Lower lobe of right lung (tissue), 2 donors: ENCODE data around the gene GABPA. TPM values are rescaled to one million over a fixed set of nuclear protein-coding genes. Genes with fewer than 3 reads are reported as not detected.

Source experiments
- ATAC-seq, 2 donors: fragments of 200-7000 bp; cut with Tn5 transposase; one replicate each; pipeline ENCODE4 v1.9.1; 2020 to 2022; ENCODE audit warnings: mild to moderate bottlenecking in 2 of 2, moderate library complexity in 2 of 2
- DNase-seq: peaks from one replicate; pipeline ENCODE4 v3.0.0-alpha.2; 2020
- H3K27ac ChIP-seq: fragments of 200-600 bp; one replicate; pipeline ENCODE4 v1.8.0; 2022
- H3K27me3 ChIP-seq: fragments of 200-600 bp; one replicate; pipeline ENCODE4 v1.8.0; 2022; ENCODE audit warnings: low read depth
- H3K36me3 ChIP-seq: fragments of 200-600 bp; one replicate; pipeline ENCODE4 v1.8.0; 2022; ENCODE audit warnings: mild to moderate bottlenecking
- H3K4me1 ChIP-seq: fragments of 200-600 bp; one replicate; pipeline ENCODE4 v1.8.0; 2022
- H3K4me3 ChIP-seq: fragments of 200-600 bp; one replicate; pipeline ENCODE4 v1.8.0; 2022; ENCODE audit warnings: mild to moderate bottlenecking
- H3K9me3 ChIP-seq: fragments of 200-600 bp; one replicate; pipeline ENCODE4 v1.8.0; 2022
- intact Hi-C: fragments of 100-400 bp; cut with DNase I; formaldehyde crosslinking; loops from one replicate; pipeline ENCODE4 v1.11.0; 2022
- total RNA-seq: library from RNA; stranded (reverse); fragmentation: NEBNext Ultra II Directional; extraction: Animal tissue kit (Norgen Biotek cat#: 25700); gene quantifications from one replicate; pipeline ENCODE4 v1.2.1, GENCODE V29; 2021
- TF ChIP-seq, protein P1 (sequence below): fragments of 200-600 bp; IDR thresholded peaks from one replicate; pipeline ENCODE4 v1.8.0; 2022; ENCODE audit warnings: antibody characterized with exemption, mild to moderate bottlenecking
- donor health status: DM: no; HTN: yes; CAD: no; lungs with severe emphysema.

GABPA gene
- total RNA-seq, 1 donor from 2014 or later: 29.3 TPM

DNA sequence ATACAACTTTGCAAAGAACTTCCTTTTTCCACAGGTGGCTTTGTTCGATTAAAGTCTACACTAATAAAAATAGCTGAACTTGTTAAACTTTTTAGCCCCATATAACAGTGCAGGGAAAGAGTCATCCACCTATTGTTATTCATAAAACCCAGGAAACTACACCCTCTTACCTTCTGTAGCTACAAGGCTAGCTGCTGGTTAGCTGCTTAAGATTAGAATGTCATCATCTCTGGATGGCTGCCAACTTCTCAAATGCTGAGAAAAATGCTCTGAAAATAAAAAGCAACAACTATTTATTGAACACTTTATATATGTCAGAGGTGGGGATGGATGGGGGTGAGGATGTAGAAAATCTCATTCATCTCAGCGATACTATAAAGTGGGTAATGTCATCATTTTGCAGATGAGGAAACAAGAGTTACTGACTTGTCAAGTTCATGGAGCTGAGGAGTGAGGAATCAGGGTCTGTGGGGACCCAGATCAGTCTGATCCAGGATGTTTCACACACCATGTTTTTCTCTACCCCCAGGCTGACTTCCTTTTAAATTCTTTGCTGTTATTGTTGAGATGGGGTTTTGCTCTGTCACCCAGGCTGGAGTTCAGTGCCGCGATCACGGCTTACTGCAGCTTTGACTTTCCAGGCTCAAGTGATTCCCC is 17.2 kb upstream of the GABPA start:
- H3K27me3 ChIP-seq: no peaks in the 10 kb centered on the region
- no peak overlapping the region for H3K27ac ChIP-seq
- no peak overlapping the region for H3K4me3 ChIP-seq
- H3K36me3 ChIP-seq: peaks cover 38% of the 10 kb centered on the region
- no peaks in the 10 kb centered on the region for H3K4me1 ChIP-seq
- TF ChIP-seq, protein P1, sequence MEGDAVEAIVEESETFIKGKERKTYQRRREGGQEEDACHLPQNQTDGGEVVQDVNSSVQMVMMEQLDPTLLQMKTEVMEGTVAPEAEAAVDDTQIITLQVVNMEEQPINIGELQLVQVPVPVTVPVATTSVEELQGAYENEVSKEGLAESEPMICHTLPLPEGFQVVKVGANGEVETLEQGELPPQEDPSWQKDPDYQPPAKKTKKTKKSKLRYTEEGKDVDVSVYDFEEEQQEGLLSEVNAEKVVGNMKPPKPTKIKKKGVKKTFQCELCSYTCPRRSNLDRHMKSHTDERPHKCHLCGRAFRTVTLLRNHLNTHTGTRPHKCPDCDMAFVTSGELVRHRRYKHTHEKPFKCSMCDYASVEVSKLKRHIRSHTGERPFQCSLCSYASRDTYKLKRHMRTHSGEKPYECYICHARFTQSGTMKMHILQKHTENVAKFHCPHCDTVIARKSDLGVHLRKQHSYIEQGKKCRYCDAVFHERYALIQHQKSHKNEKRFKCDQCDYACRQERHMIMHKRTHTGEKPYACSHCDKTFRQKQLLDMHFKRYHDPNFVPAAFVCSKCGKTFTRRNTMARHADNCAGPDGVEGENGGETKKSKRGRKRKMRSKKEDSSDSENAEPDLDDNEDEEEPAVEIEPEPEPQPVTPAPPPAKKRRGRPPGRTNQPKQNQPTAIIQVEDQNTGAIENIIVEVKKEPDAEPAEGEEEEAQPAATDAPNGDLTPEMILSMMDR: no peak
- DNase-seq (no peak), ATAC-seq (no peak)
- intact Hi-C loops: no loop called here
- no peaks in the 10 kb centered on the region for H3K9me3 ChIP-seq

DNA sequence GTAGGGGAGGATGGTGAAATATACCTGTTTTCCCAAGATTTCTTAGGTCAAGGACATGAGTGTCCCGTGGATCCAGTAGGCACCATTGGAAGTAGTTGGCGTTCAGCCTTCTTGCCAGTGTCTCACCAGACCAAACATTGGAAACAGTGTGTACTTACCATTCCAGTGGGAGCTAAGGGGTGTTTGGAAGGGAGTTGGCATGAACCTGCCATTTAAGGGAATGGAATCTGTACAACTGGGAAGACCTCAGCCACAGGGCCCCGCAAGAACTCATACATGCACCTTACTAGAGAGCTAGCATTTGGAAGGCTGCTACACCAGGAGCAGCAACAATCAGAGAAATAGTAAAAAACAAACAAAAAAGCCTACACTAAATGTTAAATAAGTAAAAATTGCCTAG is 12.8 kb upstream of the GABPA start:
- TF ChIP-seq, protein P1: no peak
- DNase-seq: no peak
- H3K27me3 ChIP-seq: no peaks in the 10 kb centered on the region
- H3K9me3 ChIP-seq: no peaks in the 10 kb centered on the region
- no peak overlapping the region for H3K27ac ChIP-seq
- H3K4me1 ChIP-seq: no peaks in the 10 kb centered on the region
- no peak for ATAC-seq
- intact Hi-C loops: no loop called here
- H3K36me3 ChIP-seq: peaks cover 66% of the 10 kb centered on the region
- no peak overlapping the region for H3K4me3 ChIP-seq

DNA sequence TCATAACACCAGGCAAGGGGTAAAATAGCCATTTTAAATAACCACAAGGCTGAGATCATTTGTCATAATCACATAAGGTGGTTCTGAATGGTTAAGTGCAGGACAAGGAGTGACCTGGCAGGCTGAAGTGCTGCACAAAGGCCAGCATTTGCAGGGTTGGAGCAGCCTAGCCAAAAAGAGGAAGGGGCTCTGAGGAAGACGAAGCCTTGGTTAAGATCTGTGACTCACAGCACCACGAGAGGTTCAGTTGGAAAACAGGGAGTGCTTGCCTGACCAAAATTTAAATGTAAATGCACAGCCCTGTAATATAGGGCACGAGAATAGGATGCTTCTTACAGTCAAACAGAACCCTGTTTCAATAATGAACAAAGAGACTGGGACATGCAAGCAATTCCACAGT is 12.1 kb upstream of the GABPA start:
- no peak for DNase-seq
- no peak for ATAC-seq
- no peak overlapping the region for H3K4me3 ChIP-seq
- TF ChIP-seq, protein P1: no peak
- H3K9me3 ChIP-seq: no peaks in the 10 kb centered on the region
- H3K4me1 ChIP-seq: no peaks in the 10 kb centered on the region
- no peaks in the 10 kb centered on the region for H3K27me3 ChIP-seq
- intact Hi-C loops: no loop called here
- peaks cover 71% of the 10 kb centered on the region for H3K36me3 ChIP-seq
- no peak overlapping the region for H3K27ac ChIP-seq

DNA sequence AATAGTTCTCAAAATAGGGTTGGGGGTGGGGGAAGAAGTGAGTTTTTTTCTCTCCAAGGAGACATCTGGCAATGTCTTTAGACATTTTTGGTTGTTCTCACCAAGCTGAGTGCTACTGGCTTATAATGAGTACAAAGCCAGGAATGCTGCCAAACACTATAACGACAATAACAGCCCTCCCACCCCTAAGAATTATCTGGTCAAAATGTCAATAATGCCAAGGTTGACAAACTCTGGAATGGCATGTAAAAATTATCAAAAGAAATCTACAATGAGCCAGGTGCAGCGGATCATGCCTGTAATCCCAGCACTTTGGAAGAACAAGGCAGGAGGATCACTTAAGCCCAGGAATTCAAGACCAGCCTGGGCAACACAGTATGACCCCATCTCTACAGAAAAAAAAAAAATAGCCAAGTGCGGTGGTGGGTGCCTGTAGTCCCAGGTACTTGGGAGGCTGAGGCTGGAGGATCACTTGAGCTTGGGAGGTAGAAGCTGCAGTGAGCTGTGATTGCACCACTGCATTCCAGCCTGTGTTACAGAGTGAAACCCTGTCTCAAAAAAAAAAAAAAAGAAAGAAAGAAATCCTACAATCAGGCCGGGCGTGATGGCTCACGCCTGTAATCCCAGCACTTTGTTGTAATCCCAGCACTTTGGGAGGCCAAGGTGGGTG is 2.5 kb upstream of the GABPA start:
- Histone ChIP-seq H3K4me1 (peaks cover 48% of the 10 kb centered on the region), H3K27me3 (no peaks in the 10 kb centered on the region), H3K4me3 (no peak overlapping the region), H3K27ac (no peak overlapping the region), H3K9me3 (no peaks in the 10 kb centered on the region), H3K36me3 (peaks cover 34% of the 10 kb centered on the region)
- TF ChIP-seq, protein P1: no peak
- no peak for ATAC-seq
- intact Hi-C loops: no loop called here
- no peak for DNase-seq

DNA sequence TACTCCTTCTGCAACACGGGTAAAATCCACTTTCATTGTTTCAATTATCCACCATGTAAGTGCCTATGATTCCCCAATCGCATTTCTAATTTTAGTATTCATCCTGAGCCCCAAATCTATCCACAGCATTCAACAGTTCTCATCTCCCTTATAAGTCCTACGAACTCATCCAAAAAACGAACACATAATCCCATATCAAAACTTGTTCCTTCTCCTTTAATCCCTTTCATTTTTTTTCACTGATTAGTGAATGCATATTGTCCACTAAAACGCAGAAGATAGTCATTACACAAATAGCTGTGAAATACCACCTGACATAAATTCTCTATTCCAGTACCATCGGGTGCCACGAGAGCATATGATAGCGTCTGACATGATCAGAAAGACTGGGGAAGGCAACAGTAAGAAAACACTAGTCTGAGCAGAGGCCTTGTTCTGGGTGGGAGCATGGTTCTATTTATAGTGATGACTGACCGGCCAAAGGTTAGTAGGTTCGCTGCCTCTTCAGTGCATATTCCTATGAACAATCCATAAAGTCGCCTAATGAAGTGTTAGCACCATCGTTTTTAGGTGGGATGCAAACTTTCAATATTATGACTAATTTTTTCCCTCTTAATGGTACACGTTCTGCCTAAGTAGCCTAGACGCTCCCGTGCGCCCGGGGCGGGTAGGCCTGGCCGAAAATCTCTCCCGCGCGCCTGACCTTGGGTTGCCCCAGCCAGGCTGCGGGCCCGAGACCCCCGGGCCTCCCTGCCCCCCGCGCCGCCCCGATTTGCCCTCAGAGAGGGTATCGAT is 716 bp upstream of the GABPA start:
- Histone ChIP-seq H3K36me3 (peaks cover 15% of the 10 kb centered on the region), H3K27me3 (no peaks in the 10 kb centered on the region), H3K9me3 (no peaks in the 10 kb centered on the region), H3K4me1 (peaks cover 52% of the 10 kb centered on the region), H3K4me3 (peak overlapping the region; percentile 87), H3K27ac (peak overlapping the region; percentile 99)
- DNase-seq (no peak), ATAC-seq (peak; percentile 1 to 5)
- intact Hi-C loops: no loop called here
- TF ChIP-seq, protein P1: no peak
